22Rv1 (cell line): ENCODE results near the gene RNF181.

Experiments
- CTCF ChIP-seq: fragments of 450-650 bp; IDR thresholded peaks from 2 replicates; pipeline ENCODE4 v1.5.1; 2017; ENCODE audit warnings: mild to moderate bottlenecking
- ZFX ChIP-seq: fragments of 450-650 bp; IDR thresholded peaks from 2 replicates; pipeline ENCODE4 v1.6.1; 2017; ENCODE audit warnings: antibody characterized with exemption, borderline replicate concordance

DNA sequence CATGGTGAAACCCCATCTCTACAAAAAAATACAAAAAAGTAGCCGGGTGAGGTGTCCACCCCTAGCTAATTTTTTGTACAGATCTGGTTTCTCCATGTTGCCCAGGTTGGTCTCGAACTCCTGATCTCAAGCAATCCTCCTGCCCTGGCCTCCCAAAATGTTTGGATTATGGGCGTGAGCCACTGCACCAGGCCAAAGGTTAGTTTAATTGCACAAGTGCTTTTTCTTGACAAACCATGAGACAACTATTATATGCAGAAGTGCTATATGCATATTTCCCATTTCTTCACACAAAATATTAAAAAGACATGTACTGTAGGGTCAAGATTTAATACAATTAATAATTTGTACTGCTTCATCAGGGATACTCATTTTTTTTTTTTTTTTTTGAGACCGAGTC is 29.3 kb upstream of the RNF181 start:
- TF ChIP-seq CTCF (no peak), ZFX (no peak)
